Activated CD4-positive, alpha-beta T cell treated with anti-CD3 and anti-CD28 coated beads, Interleukin-2, amount 50 U/mL, for 4 hours (primary cell): ENCODE data around the gene NR1D2.
"Not testable (repeated sequence)": the region's sequence is repeated elsewhere in the genome, so short reads cannot be mapped to it uniquely, and the experiment has no call there.

ENCODE experiments used
- DNase-seq, 2 experiments: peaks; one replicate each; pipeline ENCODE4 v3.0.0-alpha.2; 2020

The NR1D2 gene

DNA sequence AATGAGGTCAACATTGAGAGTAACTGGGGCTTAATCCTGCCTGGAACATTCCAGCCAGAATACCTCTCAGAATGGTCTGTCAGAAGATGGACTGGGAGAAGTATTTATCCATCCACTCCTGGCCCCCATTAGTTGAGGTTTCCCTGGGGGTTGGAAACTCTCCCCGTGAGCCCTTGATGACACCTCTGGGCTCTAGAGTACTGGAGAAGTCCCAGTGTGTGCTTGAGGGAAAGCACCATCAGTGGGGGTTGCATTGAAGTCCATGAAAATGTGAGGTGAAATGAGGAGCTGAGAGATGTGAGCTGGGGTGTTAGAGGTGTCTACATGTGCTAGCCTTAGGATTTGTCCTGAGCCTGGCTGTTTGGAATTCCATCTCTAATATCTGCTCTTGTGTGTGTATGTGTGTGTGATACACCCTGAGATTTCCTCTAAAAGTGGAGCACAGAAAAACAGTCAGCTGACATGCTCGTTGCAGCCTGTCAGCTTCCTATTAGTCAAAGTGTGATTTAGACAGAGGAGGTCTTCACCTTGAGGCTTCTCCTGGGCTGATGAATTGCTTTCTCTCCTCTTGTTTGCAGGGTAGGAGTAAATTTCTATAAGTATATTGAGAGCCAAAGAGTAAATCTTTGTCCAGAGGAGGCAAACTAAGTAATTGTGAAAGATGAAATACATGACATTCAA lies 67.6 kb downstream of the NR1D2 start:
- no peak for DNase-seq

DNA sequence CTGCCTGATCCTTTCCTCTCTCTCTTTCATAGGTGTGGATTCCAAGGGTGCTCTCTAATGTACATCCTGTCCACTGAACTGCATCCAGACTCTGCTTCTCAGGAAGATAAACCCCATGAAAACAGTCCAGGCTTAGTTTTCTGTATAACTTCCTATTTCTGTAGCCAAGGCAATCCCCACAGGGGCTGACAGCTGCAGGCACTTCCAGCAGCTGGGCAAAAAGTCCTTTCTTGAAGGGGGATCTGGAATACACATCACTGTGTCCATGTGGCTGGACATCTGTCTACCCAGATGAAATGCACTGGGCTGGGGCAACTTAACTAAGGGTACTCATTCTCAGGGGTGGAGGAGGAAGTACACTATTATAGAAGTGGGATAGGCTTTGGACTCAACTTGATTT lies 72.2 kb downstream of the NR1D2 start:
- DNase-seq, result no peak

DNA sequence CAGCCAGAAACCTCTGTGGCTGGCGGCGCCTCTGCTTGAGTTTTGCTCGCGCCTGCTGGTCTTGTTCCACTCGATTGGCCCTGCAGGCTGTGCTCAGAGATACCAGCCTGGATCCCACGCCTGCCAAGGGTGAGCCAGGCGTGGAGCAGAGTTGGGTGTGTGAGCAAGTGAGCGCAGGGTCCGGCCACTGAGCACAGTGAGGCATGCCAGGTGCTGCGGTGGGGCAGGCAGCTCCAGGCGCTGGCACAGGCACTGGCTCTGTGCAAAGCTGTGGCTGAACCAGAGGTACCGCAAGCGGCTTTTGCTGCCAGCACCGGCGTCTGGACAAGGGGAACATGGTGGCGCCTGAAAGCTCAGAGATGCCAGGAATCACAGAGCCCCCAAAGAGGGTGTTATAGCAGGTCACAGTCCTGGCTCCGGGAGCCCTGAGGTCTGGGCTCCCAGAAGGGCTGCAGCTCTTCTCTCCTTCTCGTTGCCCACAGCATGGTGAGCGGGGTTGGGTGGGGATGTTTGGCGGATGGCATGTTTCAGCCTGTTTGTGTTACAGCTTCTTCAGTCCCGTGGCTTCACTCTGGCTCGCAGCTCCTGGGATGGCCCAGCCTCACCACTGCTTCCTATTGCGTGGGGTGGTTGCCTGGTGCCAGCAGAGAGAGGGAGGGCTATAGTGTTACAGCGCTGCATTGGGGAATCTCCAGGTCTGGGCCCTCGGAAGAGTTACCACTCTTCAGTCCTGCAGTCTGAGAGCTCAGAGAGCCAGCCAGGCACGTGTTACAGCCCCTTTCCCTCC lies 73.9 kb downstream of the NR1D2 start:
- DNase-seq, result no peak

DNA sequence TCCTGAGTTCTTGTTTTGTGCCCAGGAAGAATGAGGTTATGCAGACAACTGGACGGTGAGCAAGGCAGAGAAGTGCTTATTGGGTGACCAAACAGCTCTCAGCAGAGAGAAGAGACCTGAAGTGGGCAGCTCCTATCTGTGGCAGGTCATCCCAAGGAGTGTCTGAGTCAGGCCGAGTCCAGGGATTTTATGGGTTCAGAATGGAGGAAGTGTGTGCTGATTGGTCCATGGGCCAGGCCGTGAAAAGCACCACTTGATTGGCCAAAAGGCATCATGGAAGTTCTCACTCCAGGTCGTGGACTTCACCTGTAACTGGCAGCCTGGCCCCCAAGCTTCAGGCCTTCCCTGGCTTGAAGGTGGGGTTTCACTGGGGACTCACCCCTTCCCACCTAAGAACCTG lies 74.5 kb downstream of the NR1D2 start:
- DNase-seq, result no peak

DNA sequence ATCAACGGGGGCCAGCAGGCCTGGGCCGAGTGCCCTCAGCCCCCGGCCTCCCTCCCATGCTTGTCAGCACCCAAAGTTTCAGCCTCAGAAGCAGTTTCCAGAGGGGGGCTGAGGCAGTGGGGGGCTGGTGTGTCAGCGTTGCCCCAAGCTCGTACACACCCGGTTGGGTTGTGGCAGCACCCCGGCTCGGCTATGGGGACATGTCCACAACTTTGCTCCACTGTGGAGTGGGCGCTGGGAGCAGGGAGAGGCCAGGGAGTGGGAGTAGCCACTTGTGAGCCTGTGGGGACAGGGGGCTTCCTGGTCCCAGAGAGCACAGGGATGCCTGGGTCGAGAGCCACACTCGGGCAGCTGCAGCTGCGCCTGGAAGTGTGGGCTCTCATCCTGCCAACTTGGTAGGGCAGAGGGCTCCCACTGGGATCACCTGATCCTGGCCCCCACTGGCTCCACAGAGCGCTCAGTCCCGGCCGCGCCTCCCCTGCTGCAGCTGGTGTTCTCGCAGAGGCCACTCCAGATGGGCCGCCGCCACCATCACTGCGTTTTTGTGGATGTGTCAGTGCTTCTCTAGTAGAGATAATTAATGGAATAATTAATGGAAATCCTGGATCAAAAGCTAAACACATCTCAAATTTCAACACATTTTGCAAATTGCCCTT lies 75.1 kb downstream of the NR1D2 start:
- DNase-seq, result no peak

DNA sequence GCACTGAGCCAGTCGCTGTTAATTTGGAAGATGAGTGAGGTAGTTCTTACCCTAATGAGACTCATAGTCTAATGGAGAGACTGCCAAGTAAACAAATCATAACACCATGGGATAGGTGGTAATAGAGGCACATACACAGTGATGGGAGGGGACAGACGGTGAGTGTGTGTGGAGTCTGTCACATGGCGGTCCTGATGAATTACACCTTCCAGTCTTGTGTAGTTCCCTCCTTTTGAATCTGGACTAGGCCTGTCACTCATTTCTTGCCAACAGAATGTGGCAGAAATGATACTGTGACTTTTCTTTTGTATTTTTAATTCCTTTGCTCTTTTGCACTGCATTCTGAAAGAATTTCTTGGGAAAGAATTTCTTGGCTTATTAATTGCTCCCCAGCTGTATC lies 78.1 kb downstream of the NR1D2 start:
- DNase-seq, result no peak

DNA sequence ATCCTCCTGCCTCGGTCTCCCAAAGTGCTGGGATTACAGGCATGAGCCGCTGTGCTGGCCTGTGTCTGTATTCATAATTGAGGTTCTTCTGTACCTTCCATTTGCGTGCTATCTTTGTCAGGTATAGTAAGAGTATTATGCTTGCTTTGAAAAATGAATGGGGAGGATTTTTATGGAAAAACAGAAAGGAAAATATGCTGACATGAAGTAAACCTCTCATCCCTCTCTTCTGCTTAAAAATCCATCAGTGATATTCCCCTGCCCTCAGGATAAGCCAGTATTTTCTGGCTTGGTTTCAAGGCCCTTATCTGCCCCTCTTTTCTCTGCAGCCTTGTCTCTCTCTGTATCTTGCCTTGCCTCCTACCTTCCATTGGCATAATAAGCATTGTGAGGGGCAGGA lies 80.7 kb downstream of the NR1D2 start:
- DNase-seq, result no peak

DNA sequence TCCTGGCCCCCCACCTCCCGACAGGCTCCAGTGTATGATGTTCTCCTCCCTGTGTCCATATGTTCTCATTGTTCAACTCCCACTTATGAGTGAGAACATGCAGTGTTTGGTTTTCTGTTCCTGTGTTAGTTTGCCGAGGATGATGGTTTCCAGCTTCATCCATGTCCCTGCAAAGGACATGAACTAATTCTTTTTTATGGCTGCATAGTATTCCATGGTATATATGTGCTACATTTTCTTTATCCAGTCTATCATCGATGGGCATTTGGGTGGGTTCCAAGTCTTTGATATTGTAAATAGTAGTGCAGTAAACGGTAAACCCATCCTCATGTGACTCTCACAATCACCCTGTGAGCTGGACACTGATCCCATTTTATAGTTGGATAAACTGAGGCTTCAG lies 81.6 kb downstream of the NR1D2 start:
- DNase-seq, result not testable (repeated sequence)

DNA sequence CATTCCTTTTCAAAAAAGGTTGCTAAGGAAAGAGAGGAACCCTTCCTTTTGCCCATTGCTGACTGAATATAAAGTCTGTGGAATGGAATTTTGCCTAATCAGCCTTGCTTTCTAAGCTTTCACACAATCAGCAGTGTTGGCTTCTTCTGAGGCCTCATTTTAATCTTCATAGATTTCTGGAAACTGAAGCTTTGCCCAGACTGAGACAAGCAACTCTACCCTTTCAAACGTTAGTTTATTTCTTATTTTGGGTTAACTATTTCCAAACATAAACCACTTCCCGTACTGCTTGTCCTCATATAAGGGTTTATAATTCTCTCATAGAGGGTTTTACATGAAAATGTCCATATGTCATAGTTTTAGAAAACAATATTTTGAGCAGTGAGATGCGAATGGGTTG lies 82.9 kb downstream of the NR1D2 start:
- no peak for DNase-seq
